Keratinocyte (primary cell): ENCODE measurements around the gene DCAF8. TPM values are rescaled to one million over a fixed set of nuclear protein-coding genes. Genes with fewer than 3 reads are reported as not detected.
"Not testable (repeated sequence)": the region's sequence is repeated elsewhere in the genome, so short reads cannot be mapped to it uniquely, and the experiment has no call there.

Experiments
- DNase-seq: peaks from one replicate; pipeline ENCODE4 v3.0.0-alpha.2; 2011; ENCODE audit warnings: low read depth, missing footprints, low spot score
- FAIRE-seq: peaks from 2 replicates; lab custom pipeline; 2011; peaks lifted over from hg19 to GRCh38; lab: Jason Lieb, UNC
- H2AFZ ChIP-seq: 2 replicates; pipeline ENCODE4 v1.6.0; 2012; ENCODE audit warnings: low read length, control low read depth, inconsistent platforms; ENCODE audit not compliant: control insufficient read depth
- H3K27ac ChIP-seq: 2 replicates; pipeline ENCODE4 v1.5.1; 2011; ENCODE audit warnings: low read length; ENCODE audit not compliant: control insufficient read depth, insufficient read depth
- H3K27me3 ChIP-seq: 3 replicates; pipeline ENCODE4 v1.6.0; 2011; ENCODE audit warnings: low read length; ENCODE audit not compliant: control insufficient read depth, insufficient read depth; ENCODE audit errors: extremely low read depth
- H3K36me3 ChIP-seq, 2 experiments: 2 replicates in 1 of 2; 3 replicates in 1 of 2; pipeline ENCODE4 v1.5.1; 2011; ENCODE audit warnings: low read length in 2 of 2, mild to moderate bottlenecking in 1 of 2; ENCODE audit not compliant: control insufficient read depth in 2 of 2, insufficient read depth in 2 of 2; ENCODE audit errors: extremely low read depth in 1 of 2
- H3K4me1 ChIP-seq: 3 replicates; pipeline ENCODE4 v1.5.1; 2011; ENCODE audit warnings: low read length; ENCODE audit not compliant: control insufficient read depth, insufficient read depth; ENCODE audit errors: extremely low read depth
- H3K4me2 ChIP-seq: 3 replicates; pipeline ENCODE4 v1.6.0; 2011; ENCODE audit warnings: low read depth, low read length; ENCODE audit not compliant: control insufficient read depth, insufficient read depth; ENCODE audit errors: extremely low read depth
- H3K4me3 ChIP-seq, 3 experiments: fragments of 200-600 bp in 1 of 3; sonication (generic) in 1 of 3; 2 replicates in 2 of 3; 3 replicates in 1 of 3; pipeline ENCODE4 v1.5.1; 2011 to 2016; ENCODE audit warnings: low read length in 3 of 3, mild to moderate bottlenecking in 3 of 3, control low read depth in 2 of 3, inconsistent platforms in 1 of 3, low read depth in 1 of 3, mixed read lengths in 1 of 3, mixed run types in 1 of 3, moderate library complexity in 1 of 3; ENCODE audit not compliant: control insufficient read depth in 2 of 3, insufficient read depth in 2 of 3; ENCODE audit errors: extremely low read depth in 1 of 3
- H3K79me2 ChIP-seq: 2 replicates; pipeline ENCODE4 v1.6.0; 2012; ENCODE audit warnings: low read length; ENCODE audit not compliant: control insufficient read depth, insufficient read depth
- H3K9ac ChIP-seq: 3 replicates; pipeline ENCODE4 v1.6.0; 2011; ENCODE audit warnings: low read length; ENCODE audit not compliant: control insufficient read depth, insufficient read depth; ENCODE audit errors: extremely low read depth
- H3K9me1 ChIP-seq: 3 replicates; pipeline ENCODE4 v1.6.0; 2011; ENCODE audit warnings: low read length; ENCODE audit not compliant: control insufficient read depth, insufficient read depth; ENCODE audit errors: extremely low read depth
- H3K9me3 ChIP-seq: 2 replicates; pipeline ENCODE4 v1.5.1; 2012; ENCODE audit warnings: low read depth, low read length; ENCODE audit not compliant: control insufficient read depth
- H4K20me1 ChIP-seq: 3 replicates; pipeline ENCODE4 v1.6.0; 2011; ENCODE audit warnings: low read length; ENCODE audit not compliant: control insufficient read depth, insufficient read depth; ENCODE audit errors: extremely low read depth
- CTCF ChIP-seq, 3 experiments: IDR thresholded peaks in 1 of 3; conservative IDR thresholded peaks in 1 of 3; optimal IDR thresholded peaks in 1 of 3; 2 replicates in 2 of 3; 3 replicates in 1 of 3; pipeline versions ENCODE3 to v1.5.1; 2011; ENCODE audit warnings: low read length in 3 of 3, mild to moderate bottlenecking in 3 of 3, moderate library complexity in 2 of 3, control low read depth in 1 of 3, inconsistent platforms in 1 of 3; ENCODE audit not compliant: insufficient read depth in 2 of 3; ENCODE audit errors: extremely low read depth in 1 of 3
- EZH2 ChIP-seq: IDR thresholded peaks from one replicate; pipeline ENCODE4 v1.6.1; 2012; ENCODE audit warnings: inconsistent platforms, mild to moderate bottlenecking, low read length, moderate library complexity
- dilution Hi-C: fragments of 300-500 bp; cut with MboI; formaldehyde crosslinking; loops from one replicate; pipeline ENCODE4 v1.7.0; 2020; ENCODE audit warnings: low sequenced_read_pairs; ENCODE audit not compliant: extremely low pct_ligation_motif_present
- polyA plus RNA-seq, 5 experiments: library from polyadenylated mRNA; depleted of rRNA in 3 of 5; stranded (reverse) in 3 of 5; stranded (forward) in 1 of 5; unstranded in 1 of 5; fragments of >200 nt; gene quantifications; 1 replicate in 1 of 5; 2 replicates in 3 of 5; 3 replicates in 1 of 5; pipeline versions ENCODE4 v1.2.1 to v1.2.3, GENCODE V29; 2011 to 2012; ENCODE audit warnings: missing spikeins in 2 of 5, low read depth in 1 of 5, low replicate concordance in 1 of 5

Gene DCAF8
- polyA plus RNA-seq, 1 donor (not counting 4 experiments of a cell fraction or from before 2014, with no cell fraction given): 81.2 TPM

GRCh38 chr1:160291248-160292220 is 29.2 kb upstream of the DCAF8 start:
- Histone ChIP-seq H3K4me2 (no peak overlapping the region), H3K4me1 (no peaks in the 10 kb centered on the region), H3K27me3 (no peaks in the 10 kb centered on the region), H2AFZ (no peak overlapping the region), H3K79me2 (no peaks in the 10 kb centered on the region), H3K27ac (no peak overlapping the region), H3K9me3 (no peaks in the 10 kb centered on the region), H3K36me3 (peaks cover 47 to 57% of the 10 kb centered on the region in 2 experiments), H3K9ac (no peak overlapping the region), H3K4me3 (no peak overlapping the region), H4K20me1 (no peaks in the 10 kb centered on the region), H3K9me1 (no peaks in the 10 kb centered on the region)
- FAIRE-seq: peak; percentile 77
- DNase-seq: peak; percentile 64
- TF ChIP-seq EZH2 (no peak), CTCF (optimal IDR thresholded peaks at IDR 0.05 in 1 of 3, IDR thresholded peaks at IDR 0.05 in 1 of 3, conservative IDR thresholded peaks at IDR 0.05 in 1 of 3; ENCODE audit: extremely low read depth in 1 of 3, insufficient read depth in 2 of 3, low read length in 3 of 3) (peak; percentile 77 to 90 (median 88))
- dilution Hi-C loops: no loop called here

GRCh38 chr1:160287769-160288168 is 25.4 kb upstream of the DCAF8 start:
- dilution Hi-C loops: not testable (repeated sequence)

More at GRCh38 chr1:160287769-160288168, 25.4 kb upstream of the DCAF8 start:
- not testable (repeated sequence) for H2AFZ ChIP-seq, H3K4me3 ChIP-seq, H3K4me1 ChIP-seq, H3K27me3 ChIP-seq, H3K9me3 ChIP-seq, H3K9ac ChIP-seq, H3K9me1 ChIP-seq, DNase-seq, H4K20me1 ChIP-seq, FAIRE-seq, H3K4me2 ChIP-seq, H3K27ac ChIP-seq
- peaks cover 17% of the 10 kb centered on the region for H3K79me2 ChIP-seq
- peaks cover 29 to 35% of the 10 kb centered on the region in 2 experiments for H3K36me3 ChIP-seq
